CD4-positive, CD25-positive, alpha-beta regulatory T cell (primary cell): ENCODE measurements around the gene BSN. TPM values are rescaled to one million over a fixed set of nuclear protein-coding genes. Genes with fewer than 3 reads are reported as not detected.

Experiments
- ATAC-seq, 2 donors: fragments of 150-1000 bp; cut with Tn5 transposase; one replicate each; pipeline ENCODE4 v1.10.0; 2021; ENCODE audit warnings: low read depth in 2 of 2, moderate number of reproducible peaks in 2 of 2, moderate library complexity in 1 of 2
- DNase-seq, 3 donors: peaks; one replicate each; pipeline versions ENCODE4 v3.0.0 to v3.0.0-alpha.2; 2012 to 2022; ENCODE audit warnings: mixed read lengths in 1 of 3
- H3K27ac ChIP-seq: one replicate; pipeline ENCODE4 v1.7.0; 2013; ENCODE audit warnings: mild to moderate bottlenecking, low read length; ENCODE audit not compliant: insufficient read depth, poor library complexity, severe bottlenecking
- H3K27me3 ChIP-seq: one replicate; pipeline ENCODE4 v1.7.0; 2013; ENCODE audit warnings: low read length; ENCODE audit not compliant: control insufficient read depth, insufficient read depth
- H3K36me3 ChIP-seq: one replicate; pipeline ENCODE4 v1.7.0; 2013; ENCODE audit warnings: mild to moderate bottlenecking, low read length, moderate library complexity; ENCODE audit not compliant: control insufficient read depth, insufficient read depth
- H3K4me1 ChIP-seq: 2 replicates; pipeline ENCODE4 v1.7.0; 2013; ENCODE audit warnings: mild to moderate bottlenecking, low read length; ENCODE audit not compliant: insufficient read depth, control insufficient read depth, poor library complexity, severe bottlenecking
- H3K4me3 ChIP-seq: one replicate; pipeline ENCODE4 v1.7.0; 2013; ENCODE audit warnings: low read depth, mild to moderate bottlenecking, low read length, moderate library complexity
- H3K9me3 ChIP-seq, 2 experiments: 1 replicate in 1 of 2; 2 replicates in 1 of 2; pipeline ENCODE4 v1.7.0; 2013; ENCODE audit warnings: low read length in 2 of 2, mild to moderate bottlenecking in 1 of 2, moderate library complexity in 1 of 2; ENCODE audit not compliant: control insufficient read depth in 2 of 2
- H3K27ac Mint-ChIP-seq, 3 donors: one replicate each; pipeline ENCODE4 v1.8.0; 2020 to 2022; ENCODE audit warnings: mild to moderate bottlenecking in 3 of 3, mixed read lengths in 3 of 3, moderate library complexity in 2 of 3
- H3K27me3 Mint-ChIP-seq: one replicate; pipeline ENCODE4 v1.8.0; 2022; ENCODE audit warnings: mild to moderate bottlenecking, mixed read lengths
- H3K36me3 Mint-ChIP-seq: one replicate; pipeline ENCODE4 v1.8.0; 2020; ENCODE audit warnings: mixed read lengths
- H3K4me1 Mint-ChIP-seq, 4 donors: one replicate each; pipeline ENCODE4 v1.8.0; 2020 to 2022; ENCODE audit warnings: mixed read lengths in 4 of 4, mild to moderate bottlenecking in 1 of 4
- H3K4me3 Mint-ChIP-seq, 4 donors: one replicate each; pipeline ENCODE4 v1.8.0; 2020 to 2022; ENCODE audit warnings: mild to moderate bottlenecking in 4 of 4, mixed read lengths in 4 of 4, moderate library complexity in 3 of 4
- H3K9me3 Mint-ChIP-seq, 7 donors: one replicate each; pipeline ENCODE4 v1.8.0; 2020 to 2022; ENCODE audit warnings: mixed read lengths in 7 of 7, mild to moderate bottlenecking in 3 of 7, moderate library complexity in 2 of 7
- polyA plus RNA-seq, 4 donors: library from polyadenylated mRNA; unstranded; fragments of 300-500 nt; fragmentation: Illumina TruSeq; gene quantifications; one replicate each; pipeline ENCODE4 v1.2.3, GENCODE V29; 2021
- total RNA-seq: library from RNA; stranded (reverse); gene quantifications from one replicate; pipeline ENCODE4 v1.2.3, GENCODE V29; 2022

Gene BSN
- total and polyA plus RNA-seq, 5 donors from 2014 or later, result 0.12 TPM; not detected in 4

- Histone ChIP-seq H3K27me3 (no peaks in the 10 kb centered on the region), H3K36me3 (peaks cover 29% of the 10 kb centered on the region), H3K4me1 (peaks cover 32% of the 10 kb centered on the region), H3K4me3 (peak within 1 kb of the TSS; percentile 62), H3K27ac (peak within 1 kb of the TSS; percentile 96), H3K9me3 (no peaks in the 10 kb centered on the region)
- Mint-ChIP-seq H3K4me1 (peaks cover 8 to 49% (median 25%) of the 10 kb centered on the region in 4 donors), H3K9me3 (no peaks in the 10 kb centered on the region), H3K27ac (peak within 1 kb of the TSS; percentile 96 to 98 (median 97)), H3K36me3 (peaks cover 7% of the 10 kb centered on the region), H3K4me3 (peak within 1 kb of the TSS; percentile 92 to 95 (median 94)), H3K27me3 (no peaks in the 10 kb centered on the region)
- ATAC-seq (peak; percentile 83 to 86), DNase-seq (peak; percentile 95 to 99 (median 98))
Observed at GRCh38 chr3:49673715-49674496, 119.6 kb downstream of the BSN start, which contains the start of gene APEH. TSS of gene APEH (plus strand) at chr3:49674351. CDS start at chr3:49674402, 51 bp downstream.

- H3K27ac ChIP-seq, result peak overlapping the region; percentile 96
- Mint-ChIP-seq H3K27ac (peak overlapping the region; percentile 26 to 98 (median 97)), H3K36me3 (peaks cover 7% of the 10 kb centered on the region), H3K9me3 (no peaks in the 10 kb centered on the region), H3K4me3 (peak overlapping the region; percentile 92 to 95 (median 94)), H3K4me1 (peaks cover 8 to 49% (median 25%) of the 10 kb centered on the region in 4 donors), H3K27me3 (no peaks in the 10 kb centered on the region)
- no peaks in the 10 kb centered on the region for H3K9me3 ChIP-seq
- H3K27me3 ChIP-seq, result no peaks in the 10 kb centered on the region
- ATAC-seq, result peak in 1 of 2 donors; percentile 1
- peaks cover 35% of the 10 kb centered on the region for H3K36me3 ChIP-seq
- H3K4me3 ChIP-seq, result peak overlapping the region; percentile 62
- H3K4me1 ChIP-seq, result peaks cover 32% of the 10 kb centered on the region
- DNase-seq, result no peak
Observed at GRCh38 chr3:49674497-49674983, 120.3 kb downstream of the BSN start.

- H3K4me1 Mint-ChIP-seq, result peaks cover 8 to 54% (median 29%) of the 10 kb centered on the region in 4 donors
- H3K36me3 ChIP-seq, result peaks cover 48% of the 10 kb centered on the region
- H3K4me3 ChIP-seq, result no peak overlapping the region
- peaks cover 32% of the 10 kb centered on the region for H3K4me1 ChIP-seq
- peak overlapping the region; percentile 38 to 93 (median 76) for H3K4me3 Mint-ChIP-seq
- peaks cover 0 to 1% (median 0%) of the 10 kb centered on the region in 7 donors for H3K9me3 Mint-ChIP-seq
- H3K36me3 Mint-ChIP-seq, result peaks cover 13% of the 10 kb centered on the region
- DNase-seq (no peak), ATAC-seq (no peak)
- H3K27ac Mint-ChIP-seq, result peak overlapping the region in 1 of 3 donors; percentile 26
- H3K27me3 ChIP-seq, result no peaks in the 10 kb centered on the region
- H3K27me3 Mint-ChIP-seq, result no peaks in the 10 kb centered on the region
- H3K9me3 ChIP-seq, result no peaks in the 10 kb centered on the region
- H3K27ac ChIP-seq, result no peak overlapping the region
Observed at GRCh38 chr3:49675912-49676311, 121.6 kb downstream of the BSN start.

- Mint-ChIP-seq H3K4me3 (peak overlapping the region in 1 of 4 donors; percentile 72), H3K27me3 (no peaks in the 10 kb centered on the region), H3K36me3 (peaks cover 19% of the 10 kb centered on the region), H3K27ac (no peak overlapping the region), H3K4me1 (peaks cover 0 to 27% (median 14%) of the 10 kb centered on the region in 4 donors), H3K9me3 (peaks cover 0 to 1% (median 0%) of the 10 kb centered on the region in 7 donors)
- ATAC-seq, result no peak
- peaks cover 79% of the 10 kb centered on the region for H3K36me3 ChIP-seq
- no peaks in the 10 kb centered on the region for H3K27me3 ChIP-seq
- H3K4me1 ChIP-seq, result peaks cover 13% of the 10 kb centered on the region
- no peaks in the 10 kb centered on the region for H3K9me3 ChIP-seq
- no peak overlapping the region for H3K27ac ChIP-seq
- no peak overlapping the region for H3K4me3 ChIP-seq
- no peak for DNase-seq
Observed at GRCh38 chr3:49680493-49681231, 126.4 kb downstream of the BSN start.

- no peak overlapping the region for H3K4me3 Mint-ChIP-seq
- DNase-seq (no peak), ATAC-seq (no peak)
- Histone ChIP-seq H3K4me3 (no peak overlapping the region), H3K27me3 (no peaks in the 10 kb centered on the region), H3K9me3 (no peaks in the 10 kb centered on the region), H3K27ac (no peak overlapping the region), H3K4me1 (peaks cover 8% of the 10 kb centered on the region), H3K36me3 (peaks cover 76% of the 10 kb centered on the region)
- peaks cover 0 to 1% (median 0%) of the 10 kb centered on the region in 7 donors for H3K9me3 Mint-ChIP-seq
- H3K4me1 Mint-ChIP-seq, result peaks cover 0 to 22% (median 11%) of the 10 kb centered on the region in 4 donors
- no peaks in the 10 kb centered on the region for H3K27me3 Mint-ChIP-seq
- H3K36me3 Mint-ChIP-seq, result peaks cover 19% of the 10 kb centered on the region
- no peak overlapping the region for H3K27ac Mint-ChIP-seq
Observed at GRCh38 chr3:49681232-49681522, 126.9 kb downstream of the BSN start.

GRCh38 chr3:49681543-49681942 is 127.3 kb downstream of the BSN start:
- ATAC-seq (no peak), DNase-seq (no peak)
- H3K27me3 Mint-ChIP-seq, result no peaks in the 10 kb centered on the region
- Histone ChIP-seq H3K36me3 (peaks cover 72% of the 10 kb centered on the region), H3K27me3 (no peaks in the 10 kb centered on the region), H3K27ac (no peak overlapping the region), H3K4me3 (no peak overlapping the region), H3K4me1 (peaks cover 8% of the 10 kb centered on the region), H3K9me3 (no peaks in the 10 kb centered on the region)
- H3K36me3 Mint-ChIP-seq, result peaks cover 19% of the 10 kb centered on the region
- no peak overlapping the region for H3K27ac Mint-ChIP-seq
- peaks cover 0 to 22% (median 11%) of the 10 kb centered on the region in 4 donors for H3K4me1 Mint-ChIP-seq
- H3K4me3 Mint-ChIP-seq, result no peak overlapping the region
- H3K9me3 Mint-ChIP-seq, result peaks cover 0 to 1% (median 0%) of the 10 kb centered on the region in 7 donors

GRCh38 chr3:49683162-49683561 is 128.9 kb downstream of the BSN start:
- Mint-ChIP-seq H3K4me1 (peaks cover 0 to 22% (median 6%) of the 10 kb centered on the region in 4 donors), H3K27ac (no peak overlapping the region), H3K36me3 (peaks cover 13% of the 10 kb centered on the region), H3K27me3 (peaks cover 6% of the 10 kb centered on the region), H3K4me3 (no peak overlapping the region), H3K9me3 (peaks cover 0 to 1% (median 0%) of the 10 kb centered on the region in 7 donors)
- Histone ChIP-seq H3K9me3 (no peaks in the 10 kb centered on the region), H3K36me3 (peaks cover 57% of the 10 kb centered on the region), H3K27me3 (no peaks in the 10 kb centered on the region), H3K4me1 (peaks cover 9% of the 10 kb centered on the region), H3K4me3 (no peak overlapping the region), H3K27ac (no peak overlapping the region)
- no peak for DNase-seq
- no peak for ATAC-seq
